ENCODE results near the gene PNCK.

The PNCK gene

DNA sequence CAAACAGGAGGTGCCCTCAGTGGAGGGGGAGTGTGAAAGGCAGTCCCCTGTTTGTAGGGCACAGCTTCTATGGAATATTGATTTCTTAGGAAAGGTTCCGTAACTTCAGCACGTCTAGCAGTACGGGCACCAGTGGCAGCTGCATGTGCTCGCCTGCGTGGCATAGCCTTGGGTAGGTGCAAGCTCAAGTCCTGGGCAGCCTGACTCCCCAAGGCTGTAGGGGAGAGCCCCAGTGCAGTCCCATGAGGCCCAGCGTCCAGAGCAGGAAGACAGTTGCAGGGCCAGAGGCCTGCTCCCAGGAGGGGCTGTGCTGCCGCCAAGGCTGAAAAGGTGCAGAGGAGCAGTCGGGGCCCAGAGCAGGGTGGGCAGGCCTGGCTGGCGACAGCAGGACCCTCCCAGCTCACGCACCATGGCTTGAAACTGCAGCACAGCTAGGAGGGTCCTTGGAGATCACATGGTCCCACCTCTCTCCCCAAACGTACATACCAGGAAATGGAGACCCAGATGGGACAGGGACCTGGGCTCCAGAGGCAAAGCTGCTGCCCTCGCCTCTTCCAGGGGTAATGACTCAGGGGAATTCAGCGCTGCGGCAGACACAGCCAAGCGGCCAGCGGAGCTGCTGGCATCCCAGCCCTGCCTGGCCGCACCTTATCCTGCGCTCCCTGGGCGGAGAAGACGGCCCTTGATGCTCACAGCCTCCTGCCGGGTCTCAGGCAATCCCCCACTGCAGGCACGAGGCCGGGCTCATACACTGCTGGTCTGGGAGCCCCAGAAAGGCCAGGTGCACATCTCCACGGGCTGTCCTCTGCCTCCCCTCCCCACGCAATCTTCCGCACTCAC lies 32.7 kb downstream of the PNCK start:
- no peak for DNase-seq (ENCODE audit: low read depth)

DNA sequence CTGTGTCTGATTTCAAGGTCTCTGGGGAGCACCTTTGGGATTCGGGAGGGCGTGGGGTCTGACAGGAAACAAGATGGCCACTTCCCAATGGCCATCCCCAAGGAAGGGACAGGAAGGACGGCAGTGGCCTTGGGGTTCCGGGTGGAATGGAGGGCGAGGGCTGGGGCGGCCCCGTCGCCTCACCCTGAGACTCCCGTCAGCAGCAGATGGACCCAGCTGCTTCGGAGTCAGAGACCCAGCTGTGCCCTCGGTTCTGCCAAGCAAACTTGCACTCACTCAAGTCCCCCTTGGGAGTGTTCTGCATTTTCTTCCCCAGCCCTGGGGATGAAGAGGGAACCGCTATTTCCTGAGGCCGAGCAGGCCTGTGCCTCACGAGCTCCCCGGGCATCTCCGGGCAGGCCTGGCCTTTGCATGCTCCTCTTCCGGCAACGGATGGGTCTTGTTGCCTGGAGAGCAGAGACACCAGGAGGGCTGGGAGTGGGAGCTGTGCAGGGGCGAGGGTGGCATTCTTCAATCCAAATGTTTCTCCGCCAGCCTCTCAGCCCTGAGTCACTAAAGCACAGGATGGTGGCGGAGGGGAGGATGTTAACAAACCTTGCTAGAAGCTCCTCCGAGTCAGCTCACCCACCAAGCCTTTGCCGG lies 33.4 kb downstream of the PNCK start:
- DNase-seq (ENCODE audit: low read depth): no peak

DNA sequence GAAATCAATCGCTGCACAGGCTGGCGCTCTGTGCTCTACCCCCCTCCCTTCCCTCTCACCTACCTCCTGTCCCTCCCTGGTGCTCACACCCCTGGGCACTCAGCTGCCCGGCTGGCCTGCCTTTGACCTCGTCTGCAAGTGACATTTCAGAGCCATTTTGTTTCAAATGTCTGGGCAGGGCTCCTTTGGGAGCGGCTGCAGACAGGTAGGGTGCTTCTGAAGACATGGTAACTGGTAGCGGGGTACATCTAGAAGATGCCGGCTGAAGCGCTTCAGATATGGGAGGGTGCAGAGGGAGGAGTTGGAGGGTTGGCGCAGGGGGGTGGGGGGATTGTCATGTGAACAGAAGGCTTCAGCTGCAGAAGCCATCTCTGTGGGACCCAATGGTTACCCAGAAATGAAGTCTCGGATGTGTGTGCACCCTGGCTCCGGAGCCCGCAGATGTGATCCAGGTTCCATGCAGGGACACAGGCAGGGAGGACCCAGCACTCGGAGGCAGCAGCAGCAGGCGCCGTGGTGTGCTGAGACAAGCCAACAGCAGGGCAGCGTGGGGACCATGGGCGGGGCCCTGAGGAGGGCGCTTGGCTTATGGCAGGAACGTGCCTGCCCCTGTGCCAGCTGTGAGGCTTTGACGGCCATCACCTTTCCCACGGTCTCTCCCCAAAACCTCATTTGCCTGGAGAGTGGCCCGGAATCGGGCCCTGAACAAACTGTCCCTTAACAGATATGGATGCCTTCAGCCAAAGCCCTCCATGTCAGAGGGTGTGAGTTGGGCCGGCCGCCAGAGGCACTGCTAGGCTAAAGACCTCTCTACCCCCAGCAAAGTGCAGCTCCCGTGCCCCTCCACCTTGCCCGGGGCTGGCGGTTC lies 34.2 kb downstream of the PNCK start:
- no peak for DNase-seq (ENCODE audit: low read depth)

DNA sequence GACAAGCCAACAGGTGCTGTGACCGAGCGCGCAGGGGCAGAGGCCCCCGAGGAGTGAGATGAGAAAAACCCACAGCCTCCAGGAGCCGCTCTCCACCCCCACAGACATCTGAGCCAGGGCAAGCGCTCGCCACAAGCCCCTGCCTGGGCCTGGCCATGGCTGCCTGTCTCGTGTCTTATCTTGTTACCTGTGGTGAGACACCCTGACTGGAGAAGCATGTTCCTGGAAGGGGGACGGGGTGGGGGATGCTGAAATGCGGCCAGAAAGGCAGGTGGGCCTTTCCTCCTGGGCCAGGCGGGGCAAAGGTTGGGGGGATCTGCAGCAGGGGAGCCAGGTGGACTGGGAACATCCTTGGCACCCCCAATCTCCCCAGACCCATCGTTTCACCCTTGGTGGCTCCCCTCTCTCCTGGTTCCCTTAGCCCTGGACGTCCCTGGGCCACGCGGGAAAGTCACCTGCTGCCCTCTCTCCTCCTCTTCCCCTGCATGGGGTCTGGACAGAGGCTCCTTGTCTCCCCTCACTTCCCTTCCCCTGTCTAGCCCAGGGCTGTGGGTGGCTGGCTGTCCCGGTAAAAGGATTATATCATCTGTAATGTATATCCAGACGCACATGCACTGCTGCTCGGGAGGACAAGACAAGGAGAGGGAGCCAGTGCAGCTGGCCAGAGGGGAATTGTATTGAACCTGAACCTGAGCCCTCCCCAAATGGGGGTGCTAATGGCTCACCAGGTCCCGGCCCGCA lies 35.0 kb downstream of the PNCK start:
- no peak for DNase-seq (ENCODE audit: low read depth)

DNA sequence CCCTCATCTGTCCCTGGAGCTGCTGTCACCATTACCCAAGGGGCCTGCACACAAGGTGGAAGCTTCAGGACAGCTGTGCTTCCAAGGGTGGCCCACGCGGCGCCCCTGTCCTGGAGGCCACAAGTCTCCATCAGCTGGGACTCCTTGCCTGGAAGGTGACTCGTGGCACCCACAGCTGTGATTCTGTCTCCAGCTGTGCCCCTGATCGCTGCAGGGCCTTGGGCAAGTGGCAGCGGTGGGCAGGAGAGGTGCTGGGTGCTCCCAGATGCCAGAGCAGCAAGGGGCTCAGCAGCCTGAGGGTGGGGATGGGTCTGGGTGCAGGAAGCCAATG lies 35.6 kb downstream of the PNCK start:
- DNase-seq (ENCODE audit: low read depth): no peak

DNA sequence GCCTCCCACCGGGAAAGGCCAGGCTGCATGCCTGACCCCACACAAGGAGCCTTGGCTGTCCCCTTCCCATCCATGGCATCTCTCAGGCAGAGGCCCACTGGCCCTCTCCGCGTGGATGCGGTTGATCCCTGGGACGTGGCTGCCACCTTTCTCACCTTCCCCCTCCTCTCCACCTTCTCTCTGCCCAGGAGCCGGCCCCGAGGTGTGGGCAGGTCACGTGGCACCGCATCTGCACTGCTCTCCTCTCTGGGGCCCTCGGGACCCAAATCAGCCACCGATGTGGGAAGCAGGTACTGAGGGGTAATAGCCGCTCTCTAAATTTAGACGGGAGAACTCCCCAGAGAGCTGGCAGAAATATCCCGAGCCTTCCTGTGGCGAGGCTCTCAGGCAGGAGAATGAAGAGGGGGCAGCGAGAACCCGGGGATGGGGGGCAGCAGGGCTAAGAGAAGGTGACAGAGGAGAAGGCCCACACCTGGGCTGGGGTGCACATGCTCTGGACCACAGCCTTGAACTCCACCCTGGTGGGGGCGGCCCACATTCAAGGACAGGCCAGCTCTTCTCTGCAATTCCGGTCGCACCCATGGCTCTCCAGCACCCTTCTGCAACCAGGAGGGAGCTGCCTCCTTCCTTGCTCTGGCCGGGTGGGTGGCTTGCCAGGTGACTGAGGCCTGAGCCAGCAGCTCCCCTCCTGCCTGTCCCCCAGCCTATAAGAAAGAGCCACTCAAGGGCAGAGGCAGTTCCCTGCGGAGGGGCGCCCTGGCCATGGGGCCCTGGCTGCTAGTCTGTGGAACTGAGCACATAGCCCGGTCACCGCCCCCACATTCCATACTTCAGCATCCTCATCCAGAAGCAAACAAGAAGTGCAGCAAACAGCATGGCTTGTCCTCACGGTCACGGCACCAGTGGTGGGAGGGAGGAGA lies 36.2 kb downstream of the PNCK start:
- no peak for DNase-seq (ENCODE audit: low read depth)

DNA sequence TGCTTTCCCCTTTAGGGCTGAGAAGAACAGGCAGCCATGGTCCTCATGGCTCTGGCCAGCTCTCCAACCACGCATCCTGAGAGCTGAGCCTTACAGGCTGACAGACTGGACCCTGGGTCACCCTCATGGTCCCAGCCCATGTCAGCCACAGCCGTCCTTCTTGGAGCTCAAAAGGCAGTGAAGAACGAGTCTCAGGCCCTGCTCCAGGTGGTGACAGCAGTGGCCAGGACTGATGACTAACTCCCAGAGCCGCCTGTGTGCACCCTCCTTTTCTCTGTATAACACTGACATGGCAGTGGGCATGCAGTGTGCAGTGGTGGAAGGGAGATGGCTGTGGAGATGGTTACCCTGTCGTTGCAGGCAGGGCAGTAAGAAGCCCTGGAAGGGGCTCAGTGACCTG lies 36.9 kb downstream of the PNCK start:
- DNase-seq (ENCODE audit: low read depth): no peak

DNA sequence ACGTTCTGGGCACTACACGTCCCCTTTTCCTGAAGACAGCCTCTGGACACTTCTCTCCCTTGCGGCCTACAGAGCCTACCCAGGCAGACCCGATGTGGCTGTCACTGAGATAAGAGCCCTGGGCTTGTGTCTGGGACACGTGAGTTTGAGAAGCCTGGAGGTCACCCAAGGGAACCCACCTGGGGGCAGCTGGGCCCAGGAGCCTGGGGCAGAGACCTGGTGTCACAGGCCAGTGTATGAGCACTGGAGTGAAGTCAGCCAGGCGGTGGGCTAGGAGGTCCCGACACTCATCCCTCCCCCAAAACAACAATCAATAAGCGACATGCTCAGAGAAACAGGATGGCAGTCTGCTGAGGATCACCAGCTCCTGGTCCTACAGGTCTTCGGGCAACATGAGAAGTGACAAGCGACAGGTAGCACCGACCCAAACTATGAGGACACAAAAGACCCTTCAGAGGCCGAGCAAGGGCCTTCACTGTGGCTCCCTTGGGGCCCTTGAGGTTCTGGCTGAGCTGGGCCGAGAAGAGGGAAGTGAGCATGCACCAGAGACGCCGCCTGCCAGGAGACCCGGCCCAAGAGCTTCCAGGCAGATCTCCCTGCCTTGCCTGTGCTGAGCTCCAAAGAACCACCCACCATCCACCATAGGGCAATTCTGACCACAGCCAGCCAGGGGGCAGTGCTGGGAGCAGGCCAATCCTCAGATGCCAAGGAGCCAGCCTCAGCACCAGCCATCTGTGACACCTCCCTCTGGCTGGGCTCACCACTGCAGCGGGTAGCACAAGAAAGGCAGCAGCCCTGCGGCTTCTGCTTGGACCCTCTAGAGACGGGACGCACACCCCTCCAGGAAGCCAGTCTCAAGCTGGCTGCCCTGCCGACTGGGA lies 37.6 kb downstream of the PNCK start:
- no peak for DNase-seq (ENCODE audit: low read depth)

DNA sequence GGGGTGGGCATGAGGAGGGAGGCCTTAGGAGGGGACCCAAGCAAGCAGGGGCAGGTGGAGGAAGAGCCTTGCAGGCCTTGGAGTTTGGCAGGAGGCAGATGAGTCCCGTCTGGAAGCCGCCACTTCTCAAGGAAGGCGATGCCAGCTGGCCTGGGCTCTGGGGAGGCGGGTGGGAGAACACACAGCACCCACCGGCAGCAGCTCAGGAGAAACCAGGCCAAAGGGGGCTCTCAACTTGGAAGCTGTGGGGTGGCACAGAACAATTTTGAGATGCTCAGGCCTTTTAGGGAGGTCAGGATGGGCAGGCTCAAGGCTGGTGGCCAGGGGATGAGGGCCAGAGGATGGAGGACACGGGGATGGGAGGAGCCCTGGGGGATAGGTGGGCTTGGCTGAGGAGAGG lies 38.2 kb downstream of the PNCK start:
- DNase-seq (ENCODE audit: low read depth): no peak

DNA sequence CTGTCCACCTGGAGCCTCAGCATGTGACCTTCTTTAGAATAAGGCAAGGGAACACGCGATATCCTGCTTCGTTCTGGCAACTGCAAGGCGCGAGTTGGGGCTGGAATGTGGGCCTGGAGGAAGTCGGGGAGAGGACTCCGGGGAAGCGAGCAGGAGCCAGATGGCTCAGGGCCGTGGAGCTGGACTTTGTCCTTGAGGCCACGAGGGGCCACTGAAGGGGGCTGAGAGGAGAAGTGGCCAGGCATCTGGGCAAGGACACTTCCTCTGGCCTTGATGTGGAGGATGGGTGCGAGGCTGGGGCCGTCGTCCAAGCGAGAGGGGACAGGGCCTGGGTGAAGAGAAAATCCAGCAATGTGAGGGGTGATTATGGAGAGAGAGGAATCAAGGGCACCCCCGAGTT lies 38.8 kb downstream of the PNCK start:
- DNase-seq (ENCODE audit: low read depth): no peak

DNA sequence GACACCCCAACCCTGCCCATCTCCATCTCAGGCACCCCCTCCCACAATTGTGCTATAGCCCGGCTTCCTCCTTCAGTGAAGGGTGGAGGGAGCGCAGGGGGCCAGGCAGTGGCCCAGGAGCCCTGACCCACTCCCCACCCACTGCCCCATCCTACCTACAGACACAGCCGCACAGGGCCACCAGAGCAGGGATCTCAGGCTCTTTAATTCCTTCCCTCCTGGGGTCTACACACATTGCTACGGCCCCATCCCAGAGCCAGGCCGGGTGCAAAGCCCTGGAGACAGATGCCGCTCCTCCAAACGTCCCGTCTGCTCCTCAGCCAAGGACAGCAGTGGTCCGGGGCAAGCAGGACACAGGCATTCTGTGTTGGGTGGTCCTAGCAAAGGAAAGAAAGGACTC lies 39.4 kb downstream of the PNCK start:
- DNase-seq (ENCODE audit: low read depth): no peak

DNA sequence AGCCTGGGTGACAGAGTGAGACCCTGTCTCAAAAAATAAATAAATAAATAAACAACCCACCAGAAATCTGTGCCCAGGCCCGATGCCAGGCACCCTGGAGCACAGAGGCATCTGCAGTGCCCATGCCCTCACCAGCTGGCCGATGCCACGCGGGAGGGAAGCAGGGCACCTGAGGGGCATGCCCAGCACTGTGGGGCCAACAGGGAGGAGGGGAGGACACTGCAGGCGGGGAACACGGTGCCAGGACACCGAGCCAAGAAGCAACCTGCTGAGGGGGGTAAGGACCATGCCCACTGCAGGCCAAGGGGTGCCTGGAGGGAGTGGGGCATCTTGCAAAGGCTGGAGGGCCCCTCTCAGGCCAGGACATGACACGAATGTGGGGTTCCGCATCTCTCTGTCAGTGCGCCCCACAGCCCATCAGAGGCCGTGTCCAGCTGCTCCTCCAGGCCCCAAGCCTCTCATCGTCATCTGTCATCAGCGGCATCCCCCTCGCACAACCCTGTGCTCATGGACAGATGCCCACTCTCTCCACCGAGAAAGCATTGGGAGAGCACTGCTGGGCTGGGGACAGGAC lies 39.9 kb downstream of the PNCK start:
- DNase-seq (ENCODE audit: low read depth): no peak

DNA sequence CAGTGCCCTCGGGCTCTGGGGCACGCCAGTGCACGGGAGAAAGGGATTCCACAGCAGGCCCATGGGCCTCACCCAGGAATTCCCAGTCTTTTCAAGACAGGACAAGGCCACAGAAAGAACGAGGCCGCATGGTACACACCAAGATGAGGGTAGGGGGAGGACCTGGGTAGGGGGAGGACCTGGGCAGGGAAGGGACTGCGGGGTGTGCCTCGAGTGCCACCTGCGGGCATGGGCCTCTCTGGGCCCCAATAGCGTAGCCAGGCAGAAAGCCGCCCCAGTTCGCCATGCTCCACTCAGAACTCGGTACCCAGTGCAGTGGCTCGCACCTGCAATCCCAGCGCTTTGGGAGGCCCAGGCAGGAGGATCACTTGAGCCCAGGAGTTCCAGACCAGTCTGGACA lies 40.6 kb downstream of the PNCK start:
- no peak for DNase-seq (ENCODE audit: low read depth)

DNA sequence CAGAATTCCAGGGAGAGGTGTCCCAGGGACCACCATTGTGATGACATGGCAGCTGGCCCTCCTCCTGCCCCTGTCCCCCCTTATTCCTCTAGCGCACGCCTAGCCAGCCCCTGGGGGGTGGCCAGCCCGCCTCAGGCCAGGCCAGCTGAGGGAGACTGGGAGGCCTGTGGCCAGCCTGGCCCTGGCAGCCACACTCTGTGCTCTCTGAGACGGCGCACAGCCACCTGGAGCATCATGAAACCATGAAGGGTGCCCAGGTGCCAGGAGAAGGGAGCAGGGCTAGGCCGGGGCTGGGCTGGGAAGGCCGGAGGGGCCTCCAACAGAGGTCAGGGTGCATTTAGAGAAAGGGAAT lies 41.0 kb downstream of the PNCK start:
- DNase-seq (ENCODE audit: low read depth): no peak

DNA sequence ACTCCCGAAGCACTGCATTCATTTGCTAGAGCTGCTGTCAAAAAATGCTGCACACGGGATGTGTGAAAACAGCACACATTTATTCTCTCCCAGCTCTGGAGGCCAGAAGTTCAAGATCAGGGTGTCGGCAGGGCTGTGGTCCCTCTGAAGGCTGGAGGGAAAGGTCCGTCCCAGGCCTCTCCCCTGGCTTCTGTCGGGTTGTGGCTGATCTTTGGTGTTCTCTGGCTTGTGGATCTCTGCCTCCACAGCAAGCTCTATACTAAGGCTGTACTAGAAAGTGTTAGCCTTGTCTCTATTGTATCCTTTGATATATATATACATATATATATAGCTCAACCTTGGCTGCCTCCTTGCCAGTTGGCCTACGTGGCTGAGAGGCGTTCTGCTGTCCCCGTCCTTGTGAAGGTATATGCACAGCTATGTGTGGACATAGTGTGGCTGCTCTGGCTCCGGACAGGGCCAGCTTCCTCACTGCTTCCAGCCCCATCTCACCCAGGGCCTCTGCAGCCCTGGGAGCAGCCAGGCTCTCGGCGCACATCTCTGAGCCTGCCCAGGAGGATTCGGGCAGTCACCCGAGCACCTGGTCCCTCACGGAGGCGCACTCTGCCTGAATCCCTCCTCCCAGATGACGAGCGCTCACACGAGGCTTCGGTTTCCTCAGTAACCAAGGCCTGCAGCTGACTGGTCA lies 41.6 kb downstream of the PNCK start:
- no peak for DNase-seq (ENCODE audit: low read depth)

DNA sequence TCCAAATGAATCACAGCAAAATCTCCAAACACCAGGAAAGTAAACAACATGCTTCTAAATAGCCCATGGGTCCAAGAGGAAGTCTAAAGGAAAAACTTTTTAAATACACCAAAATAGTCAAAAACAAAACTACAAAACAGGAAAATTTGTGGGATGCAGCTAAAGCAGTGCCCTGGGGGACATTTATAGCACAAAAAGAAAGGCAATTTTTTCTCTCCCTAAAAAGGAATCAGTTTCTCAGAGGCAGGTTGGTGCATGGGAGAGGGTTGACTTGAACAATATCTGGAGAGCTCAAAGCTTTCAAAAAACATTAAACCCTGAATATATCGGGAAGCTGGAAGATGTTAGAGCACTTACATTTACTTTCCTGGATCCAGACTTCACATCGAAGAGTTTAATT lies 42.3 kb downstream of the PNCK start:
- DNase-seq (ENCODE audit: low read depth): no peak

DNA sequence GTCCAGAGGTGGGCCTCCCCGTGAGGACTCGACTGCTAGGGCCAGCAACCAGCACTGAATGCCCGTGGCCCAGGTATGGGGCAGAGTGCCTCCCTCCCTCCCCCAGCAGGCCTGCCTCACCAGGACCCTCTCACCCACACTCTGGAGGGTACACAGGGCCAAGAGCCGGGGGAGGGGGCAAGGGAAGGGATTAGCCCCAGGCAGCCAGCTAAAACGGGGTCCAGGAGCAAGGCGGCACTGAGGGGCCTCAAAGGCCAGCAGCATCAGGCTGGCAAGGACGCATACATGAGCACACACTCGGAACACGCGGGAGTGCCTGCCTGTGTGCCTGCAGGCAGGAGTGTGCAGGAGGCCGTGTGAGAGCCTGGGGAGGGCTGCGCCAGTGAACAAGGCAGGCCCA lies 44.9 kb downstream of the PNCK start:
- no peak for DNase-seq (ENCODE audit: low read depth)

DNA sequence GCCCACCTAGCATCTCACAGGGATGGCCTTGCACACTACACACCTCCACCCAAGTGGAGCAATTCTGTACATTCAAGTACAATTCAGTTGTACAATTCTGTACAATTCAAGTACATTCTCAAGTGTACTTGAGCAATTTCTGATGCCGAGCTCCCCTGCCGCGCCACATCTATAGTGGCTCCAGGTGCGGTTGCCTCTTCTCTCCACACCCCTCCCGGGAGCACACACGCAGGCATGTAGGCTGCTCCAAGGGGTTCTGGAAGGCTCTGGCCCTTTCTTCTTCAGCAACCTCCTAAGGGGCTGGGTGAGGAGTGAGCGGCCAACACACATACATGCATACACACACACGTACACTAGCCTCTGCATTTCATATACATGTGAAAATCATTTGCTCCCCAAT lies 45.5 kb downstream of the PNCK start:
- DNase-seq (ENCODE audit: low read depth): no peak

DNA sequence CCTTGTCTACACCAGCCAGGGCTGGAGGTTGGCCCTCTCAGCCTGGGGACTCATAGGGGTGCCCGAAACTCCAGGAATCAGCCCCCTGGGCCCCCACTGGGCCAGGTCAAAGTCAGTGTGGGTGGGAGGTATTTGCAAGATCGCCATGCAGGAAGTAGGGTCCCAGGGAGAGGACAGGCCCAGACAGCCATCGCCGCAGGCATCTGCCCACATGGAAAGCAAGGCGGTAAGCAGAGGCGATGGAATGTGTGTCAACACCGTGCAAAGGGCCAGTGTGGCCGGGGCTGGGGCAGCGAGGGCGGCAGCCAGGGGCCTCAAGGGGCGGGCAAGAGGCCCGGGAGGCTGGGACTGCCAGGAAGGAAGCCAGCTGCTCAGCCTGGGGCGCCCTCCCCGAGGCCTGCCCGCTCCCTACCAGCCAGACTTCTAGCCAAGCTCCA lies 45.9 kb downstream of the PNCK start:
- DNase-seq (ENCODE audit: low read depth): no peak

Measured in T-helper 22 cell (primary cell).